ENCODE data around the gene LILRA6.
A peak's percentile ranks its signal among the peaks of the same experiment; 100 is the strongest.
"Not testable (repeated sequence)": the region's sequence is repeated elsewhere in the genome, so short reads cannot be mapped to it uniquely, and the experiment has no call there.

The LILRA6 gene

GRCh38 chr19:54252243-54252642 lies 9.7 kb upstream of the LILRA6 start:
- H3K27me3 ChIP-seq (ENCODE audit: low read depth, low read length): peaks cover 56% of the 10 kb centered on the region
- no peak overlapping the region for H3K27ac ChIP-seq (ENCODE audit: low read length)
- no peaks in the 10 kb centered on the region for H3K9me3 ChIP-seq (ENCODE audit: insufficient read depth, low read length)
- no peak overlapping the region for H3K4me2 ChIP-seq (ENCODE audit: low read length)
- H2AFZ ChIP-seq (ENCODE audit: low read depth, low read length): no peak overlapping the region
- H3K36me3 ChIP-seq (replicated peaks; ENCODE audit: low read depth, low read length): no peaks in the 10 kb centered on the region
- peaks cover 12% of the 10 kb centered on the region for H3K4me1 ChIP-seq (ENCODE audit: low read length)
- no peak overlapping the region for H3K4me3 ChIP-seq (ENCODE audit: low read length)
- H4K20me1 ChIP-seq (ENCODE audit: insufficient read depth, low read length): no peaks in the 10 kb centered on the region
- H3K79me2 ChIP-seq (ENCODE audit: low read length): no peaks in the 10 kb centered on the region
- H3K9ac ChIP-seq (ENCODE audit: low read length): no peak overlapping the region
- TF ChIP-seq, protein P1, sequence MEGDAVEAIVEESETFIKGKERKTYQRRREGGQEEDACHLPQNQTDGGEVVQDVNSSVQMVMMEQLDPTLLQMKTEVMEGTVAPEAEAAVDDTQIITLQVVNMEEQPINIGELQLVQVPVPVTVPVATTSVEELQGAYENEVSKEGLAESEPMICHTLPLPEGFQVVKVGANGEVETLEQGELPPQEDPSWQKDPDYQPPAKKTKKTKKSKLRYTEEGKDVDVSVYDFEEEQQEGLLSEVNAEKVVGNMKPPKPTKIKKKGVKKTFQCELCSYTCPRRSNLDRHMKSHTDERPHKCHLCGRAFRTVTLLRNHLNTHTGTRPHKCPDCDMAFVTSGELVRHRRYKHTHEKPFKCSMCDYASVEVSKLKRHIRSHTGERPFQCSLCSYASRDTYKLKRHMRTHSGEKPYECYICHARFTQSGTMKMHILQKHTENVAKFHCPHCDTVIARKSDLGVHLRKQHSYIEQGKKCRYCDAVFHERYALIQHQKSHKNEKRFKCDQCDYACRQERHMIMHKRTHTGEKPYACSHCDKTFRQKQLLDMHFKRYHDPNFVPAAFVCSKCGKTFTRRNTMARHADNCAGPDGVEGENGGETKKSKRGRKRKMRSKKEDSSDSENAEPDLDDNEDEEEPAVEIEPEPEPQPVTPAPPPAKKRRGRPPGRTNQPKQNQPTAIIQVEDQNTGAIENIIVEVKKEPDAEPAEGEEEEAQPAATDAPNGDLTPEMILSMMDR (IDR thresholded peaks at IDR 0.05; ENCODE audit: low read depth, low read length): no peak
- no peak for TF ChIP-seq EZH2phosphoT487 (IDR thresholded peaks at IDR 0.05; ENCODE audit: low read depth)

- Histone ChIP-seq H3K4me3 (ENCODE audit: low read length) (no peak overlapping the region), H3K4me2 (ENCODE audit: low read length) (peak overlapping the region; percentile 10; the same call in 1 of the 2 replicates)
- TF ChIP-seq, protein P1 (IDR thresholded peaks at IDR 0.05; ENCODE audit: low read depth, low read length): no peak
- TF ChIP-seq EZH2phosphoT487 (IDR thresholded peaks at IDR 0.05; ENCODE audit: low read depth): no peak
These were observed 5.5 kb upstream of the LILRA6 start for GRCh38 chr19:54248016-54248601.

GRCh38 chr19:54247106-54247930 lies 4.7 kb upstream of the LILRA6 start:
- H3K9ac ChIP-seq (ENCODE audit: low read length): no peak overlapping the region
- no peaks in the 10 kb centered on the region for H4K20me1 ChIP-seq (ENCODE audit: insufficient read depth, low read length)
- TF ChIP-seq, protein P1 (IDR thresholded peaks at IDR 0.05; ENCODE audit: low read depth, low read length): no peak
- TF ChIP-seq EZH2phosphoT487 (IDR thresholded peaks at IDR 0.05; ENCODE audit: low read depth): no peak
- H3K36me3 ChIP-seq (replicated peaks; ENCODE audit: low read depth, low read length): no peaks in the 10 kb centered on the region
- peaks cover 14% of the 10 kb centered on the region for H3K4me1 ChIP-seq (ENCODE audit: low read length)
- no peak overlapping the region for H3K27ac ChIP-seq (ENCODE audit: low read length)
- no peak overlapping the region for H3K4me3 ChIP-seq (ENCODE audit: low read length)
- H3K4me2 ChIP-seq (ENCODE audit: low read length): peak overlapping the region; percentile 10; the same call in 1 of the 2 replicates
- no peaks in the 10 kb centered on the region for H3K9me3 ChIP-seq (ENCODE audit: insufficient read depth, low read length)
- peaks cover 27% of the 10 kb centered on the region for H3K27me3 ChIP-seq (ENCODE audit: low read depth, low read length)
- no peak overlapping the region for H2AFZ ChIP-seq (ENCODE audit: low read depth, low read length)
- H3K79me2 ChIP-seq (ENCODE audit: low read length): no peaks in the 10 kb centered on the region

More at GRCh38 chr19:54248016-54248601, 5.5 kb upstream of the LILRA6 start:
- H3K27ac ChIP-seq (ENCODE audit: low read length): no peak overlapping the region
- H3K79me2 ChIP-seq (ENCODE audit: low read length): no peaks in the 10 kb centered on the region
- H3K36me3 ChIP-seq (replicated peaks; ENCODE audit: low read depth, low read length): no peaks in the 10 kb centered on the region
- H2AFZ ChIP-seq (ENCODE audit: low read depth, low read length): no peak overlapping the region
- no peaks in the 10 kb centered on the region for H4K20me1 ChIP-seq (ENCODE audit: insufficient read depth, low read length)
- H3K27me3 ChIP-seq (ENCODE audit: low read depth, low read length): peaks cover 33% of the 10 kb centered on the region
- H3K4me1 ChIP-seq (ENCODE audit: low read length): peaks cover 8% of the 10 kb centered on the region
- no peaks in the 10 kb centered on the region for H3K9me3 ChIP-seq (ENCODE audit: insufficient read depth, low read length)
- H3K9ac ChIP-seq (ENCODE audit: low read length): no peak overlapping the region

GRCh38 chr19:54245936-54246335 lies 3.3 kb upstream of the LILRA6 start:
- no peaks in the 10 kb centered on the region for H3K9me3 ChIP-seq (ENCODE audit: insufficient read depth, low read length)
- no peak overlapping the region for H3K9ac ChIP-seq (ENCODE audit: low read length)
- H3K4me2 ChIP-seq (ENCODE audit: low read length): no peak overlapping the region
- no peak overlapping the region for H3K27ac ChIP-seq (ENCODE audit: low read length)
- no peak overlapping the region for H3K4me3 ChIP-seq (ENCODE audit: low read length)
- no peaks in the 10 kb centered on the region for H3K36me3 ChIP-seq (replicated peaks; ENCODE audit: low read depth, low read length)
- no peaks in the 10 kb centered on the region for H4K20me1 ChIP-seq (ENCODE audit: insufficient read depth, low read length)
- peaks cover 15% of the 10 kb centered on the region for H3K4me1 ChIP-seq (ENCODE audit: low read length)
- H2AFZ ChIP-seq (ENCODE audit: low read depth, low read length): no peak overlapping the region
- no peaks in the 10 kb centered on the region for H3K79me2 ChIP-seq (ENCODE audit: low read length)
- TF ChIP-seq, protein P1 (IDR thresholded peaks at IDR 0.05; ENCODE audit: low read depth, low read length): no peak
- no peak for TF ChIP-seq EZH2phosphoT487 (IDR thresholded peaks at IDR 0.05; ENCODE audit: low read depth)
- H3K27me3 ChIP-seq (ENCODE audit: low read depth, low read length): peaks cover 22% of the 10 kb centered on the region

GRCh38 chr19:54243809-54244208 lies 1.2 kb upstream of the LILRA6 start:
- H4K20me1 ChIP-seq (ENCODE audit: insufficient read depth, low read length); H3K4me2 ChIP-seq (ENCODE audit: low read length); H3K79me2 ChIP-seq (ENCODE audit: low read length); H3K27ac ChIP-seq (ENCODE audit: low read length); H3K36me3 ChIP-seq (replicated peaks; ENCODE audit: low read depth, low read length); H3K9ac ChIP-seq (ENCODE audit: low read length); H2AFZ ChIP-seq (ENCODE audit: low read depth, low read length); H3K9me3 ChIP-seq (ENCODE audit: insufficient read depth, low read length); H3K4me3 ChIP-seq (ENCODE audit: low read length): not testable (repeated sequence)
- Histone ChIP-seq H3K27me3 (ENCODE audit: low read depth, low read length) (peaks cover 16% of the 10 kb centered on the region), H3K4me1 (ENCODE audit: low read length) (peaks cover 15% of the 10 kb centered on the region)

DNA sequence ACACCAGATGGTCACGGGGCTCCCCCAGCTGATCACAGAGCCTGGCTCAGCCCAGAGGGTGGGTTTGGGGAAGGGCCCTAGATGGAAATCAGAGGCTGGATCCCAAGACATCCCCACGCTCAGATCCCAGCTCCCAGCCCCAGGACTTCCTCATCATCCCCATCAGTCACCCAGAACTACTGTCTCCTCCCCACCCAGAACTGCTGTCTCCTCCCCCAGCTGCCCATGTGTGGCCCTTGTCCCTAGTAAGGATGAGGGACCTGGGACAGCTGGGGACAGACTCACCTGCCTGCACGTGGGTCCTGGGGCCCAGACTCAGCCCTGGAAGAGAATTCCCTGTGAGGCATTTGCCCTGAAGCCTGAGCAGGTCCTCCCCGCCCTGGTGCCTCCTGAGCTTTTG lies 356 bp downstream of the LILRA6 start:
- not testable (repeated sequence) for H3K36me3 ChIP-seq (replicated peaks; ENCODE audit: low read depth, low read length)
- H3K9ac ChIP-seq (ENCODE audit: low read length): 0 out of 2 replicates have a peak overlapping the region, but pooled peaks have one; percentile 16

More for the DNA sequence above, 356 bp downstream of the LILRA6 start:
- peak overlapping the region; percentile 51; the same call in 1 of the 2 replicates for H3K4me3 ChIP-seq (ENCODE audit: low read length)
- not testable (repeated sequence) for H3K9me3 ChIP-seq (ENCODE audit: insufficient read depth, low read length); H3K4me1 ChIP-seq (ENCODE audit: low read length); H3K79me2 ChIP-seq (ENCODE audit: low read length); H4K20me1 ChIP-seq (ENCODE audit: insufficient read depth, low read length); H3K27ac ChIP-seq (ENCODE audit: low read length)
- H3K4me2 ChIP-seq (ENCODE audit: low read length): peak overlapping the region; percentile 52
- H3K27me3 ChIP-seq (ENCODE audit: low read depth, low read length): peaks cover 18% of the 10 kb centered on the region; the same call in 1 of the 2 replicates
- 0 out of 2 replicates have a peak overlapping the region, but pooled peaks have one; percentile 7 for H2AFZ ChIP-seq (ENCODE audit: low read depth, low read length)

Measured in OCI-LY3 (cell line).